ENCODE measurements around the gene ADRB1.

DNA sequence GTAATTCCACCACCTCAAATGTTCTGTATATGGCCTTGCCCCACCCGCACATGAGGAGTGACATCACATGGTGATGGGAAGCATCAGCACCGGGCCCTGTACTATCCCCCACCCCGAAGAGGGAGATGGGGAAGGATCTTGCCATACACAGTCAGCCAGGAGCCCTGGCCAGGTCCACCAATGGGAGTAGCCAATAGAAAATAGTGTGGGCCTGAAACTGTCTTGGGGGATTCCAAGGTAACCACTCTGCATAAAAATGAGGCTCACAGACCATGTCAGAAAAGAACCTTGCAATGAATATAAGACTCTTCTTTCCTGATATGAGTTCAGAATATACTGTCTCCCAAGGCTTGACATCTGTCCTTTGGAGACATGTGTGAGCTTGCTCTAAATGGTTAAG, 51.1 kb downstream of the ADRB1 start:
- TF ChIP-seq, protein P1, sequence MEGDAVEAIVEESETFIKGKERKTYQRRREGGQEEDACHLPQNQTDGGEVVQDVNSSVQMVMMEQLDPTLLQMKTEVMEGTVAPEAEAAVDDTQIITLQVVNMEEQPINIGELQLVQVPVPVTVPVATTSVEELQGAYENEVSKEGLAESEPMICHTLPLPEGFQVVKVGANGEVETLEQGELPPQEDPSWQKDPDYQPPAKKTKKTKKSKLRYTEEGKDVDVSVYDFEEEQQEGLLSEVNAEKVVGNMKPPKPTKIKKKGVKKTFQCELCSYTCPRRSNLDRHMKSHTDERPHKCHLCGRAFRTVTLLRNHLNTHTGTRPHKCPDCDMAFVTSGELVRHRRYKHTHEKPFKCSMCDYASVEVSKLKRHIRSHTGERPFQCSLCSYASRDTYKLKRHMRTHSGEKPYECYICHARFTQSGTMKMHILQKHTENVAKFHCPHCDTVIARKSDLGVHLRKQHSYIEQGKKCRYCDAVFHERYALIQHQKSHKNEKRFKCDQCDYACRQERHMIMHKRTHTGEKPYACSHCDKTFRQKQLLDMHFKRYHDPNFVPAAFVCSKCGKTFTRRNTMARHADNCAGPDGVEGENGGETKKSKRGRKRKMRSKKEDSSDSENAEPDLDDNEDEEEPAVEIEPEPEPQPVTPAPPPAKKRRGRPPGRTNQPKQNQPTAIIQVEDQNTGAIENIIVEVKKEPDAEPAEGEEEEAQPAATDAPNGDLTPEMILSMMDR (IDR thresholded peaks at IDR 0.05; ENCODE audit: extremely low read depth in 1 of 2, insufficient read depth in 1 of 2, low read depth in 1 of 2, low read length in 2 of 2), result no peak
- TF ChIP-seq EZH2 (IDR thresholded peaks at IDR 0.05; ENCODE audit: borderline replicate concordance, low read depth, low read length, severe bottlenecking) (no peak), POLR2AphosphoS5 (IDR thresholded peaks at IDR 0.05; ENCODE audit: insufficient read depth, low read depth, low read length) (no peak), POLR2A (IDR thresholded peaks at IDR 0.05; ENCODE audit: low read depth, low read length) (no peak), JUN (IDR thresholded peaks at IDR 0.05; ENCODE audit: borderline replicate concordance, insufficient read depth, insufficient read length, low read depth) (no peak)
- TF ChIP-seq, protein P2, sequence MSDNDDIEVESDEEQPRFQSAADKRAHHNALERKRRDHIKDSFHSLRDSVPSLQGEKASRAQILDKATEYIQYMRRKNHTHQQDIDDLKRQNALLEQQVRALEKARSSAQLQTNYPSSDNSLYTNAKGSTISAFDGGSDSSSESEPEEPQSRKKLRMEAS (IDR thresholded peaks at IDR 0.05; ENCODE audit: insufficient read depth, insufficient read length), result no peak

All from endothelial cell of umbilical vein (primary cell).